Neural cell (in vitro differentiated cells): ENCODE results near the gene HDAC3. TPM values are rescaled to one million over a fixed set of nuclear protein-coding genes. Genes with fewer than 3 reads are reported as not detected.

Experiments
- H2AFZ ChIP-seq: fragments of 200-600, 300-800 bp; sonication (generic), shearing (Covaris generic); 2 replicates; pipeline ENCODE4 v1.6.0; 2014; ENCODE audit warnings: low read depth, mild to moderate bottlenecking, antibody characterized with exemption, low read length, moderate library complexity
- H3F3A ChIP-seq: fragments of 200-600 bp; shearing (Covaris generic); 2 replicates; pipeline ENCODE4 v1.6.1; 2016; ENCODE audit warnings: mild to moderate bottlenecking, moderate library complexity, mixed read lengths, antibody characterized with exemption, low read length; ENCODE audit not compliant: insufficient read depth, poor library complexity, severe bottlenecking
- H3K27ac ChIP-seq: fragments of 200-600, 300-800 bp; sonication (generic), shearing (Covaris generic); 2 replicates; pipeline ENCODE4 v1.5.1; 2014; ENCODE audit warnings: mild to moderate bottlenecking, low read length, moderate library complexity
- H3K27me3 ChIP-seq: fragments of 300-800, 200-600 bp; sonication (generic), shearing (Covaris generic); 2 replicates; pipeline ENCODE4 v1.6.0; 2014; ENCODE audit warnings: mild to moderate bottlenecking, low read depth, low read length, moderate library complexity; ENCODE audit not compliant: insufficient read depth
- H3K36me3 ChIP-seq: fragments of 300-800, 200-600 bp; sonication (generic), shearing (Covaris generic); 2 replicates; pipeline ENCODE4 v1.5.1; 2014; ENCODE audit warnings: mild to moderate bottlenecking, antibody characterized with exemption, low read length, moderate library complexity; ENCODE audit not compliant: insufficient read depth
- H3K4me2 ChIP-seq: fragments of 300-800, 200-600 bp; sonication (generic), shearing (Covaris generic); 2 replicates; pipeline ENCODE4 v1.6.0; 2014; ENCODE audit warnings: mild to moderate bottlenecking, low read length
- H3K4me3 ChIP-seq: fragments of 300-800, 200-600 bp; sonication (generic), shearing (Covaris generic); 2 replicates; pipeline ENCODE4 v1.5.1; 2014; ENCODE audit warnings: mild to moderate bottlenecking, low read length, moderate library complexity
- H3K79me2 ChIP-seq: fragments of 200-600 bp; shearing (Covaris generic); replicated peaks from 2 replicates; pipeline ENCODE4 v1.6.0; 2014; ENCODE audit warnings: mild to moderate bottlenecking, low read length, moderate library complexity; ENCODE audit not compliant: insufficient read depth
- H3K9ac ChIP-seq: fragments of 300-800, 200-600 bp; sonication (generic), shearing (Covaris generic); 2 replicates; pipeline ENCODE4 v1.6.1; 2016; ENCODE audit warnings: mild to moderate bottlenecking, low read length, mixed read lengths
- H3K9me2 ChIP-seq: fragments of 200-600 bp; shearing (Covaris generic); 2 replicates; pipeline ENCODE4 v1.6.1; 2016; ENCODE audit warnings: mild to moderate bottlenecking, low read length, mixed read lengths; ENCODE audit not compliant: insufficient read depth
- H3K9me3 ChIP-seq: fragments of 200-600, 300-800 bp; sonication (generic), shearing (Covaris generic); 2 replicates; pipeline ENCODE4 v1.6.1; 2016; ENCODE audit warnings: mild to moderate bottlenecking, mixed run types, low read length, moderate library complexity, mixed read lengths
- H4K20me1 ChIP-seq: fragments of 200-600 bp; shearing (Covaris generic); 2 replicates; pipeline ENCODE4 v1.6.1; 2016; ENCODE audit warnings: mild to moderate bottlenecking, mixed run types; ENCODE audit not compliant: insufficient read depth
- CTCF ChIP-seq: fragments of 450-650 bp; IDR thresholded peaks from 2 replicates; pipeline ENCODE4 v1.5.1; 2014; ENCODE audit warnings: antibody characterized with exemption, mild to moderate bottlenecking, moderate library complexity; ENCODE audit not compliant: poor library complexity, severe bottlenecking
- EP300 ChIP-seq: fragments of 450-650 bp; conservative IDR thresholded peaks from 2 replicates; pipeline ENCODE4 v1.6.1; 2014; ENCODE audit warnings: antibody characterized with exemption, mild to moderate bottlenecking, moderate library complexity; ENCODE audit not compliant: poor library complexity, severe bottlenecking
- EZH2 ChIP-seq: fragments of 200-600, 300-800 bp; shearing (Covaris generic), sonication (generic); IDR thresholded peaks from 2 replicates; pipeline ENCODE4 v1.6.1; 2014; ENCODE audit warnings: antibody characterized with exemption, low read length, borderline replicate concordance, mild to moderate bottlenecking; ENCODE audit not compliant: insufficient read depth, poor library complexity, severe bottlenecking
- MXI1 ChIP-seq: fragments of 450-650 bp; conservative IDR thresholded peaks from 2 replicates; pipeline ENCODE4 v1.6.1; 2014; ENCODE audit warnings: antibody characterized with exemption, mild to moderate bottlenecking; ENCODE audit not compliant: poor library complexity, severe bottlenecking
- POLR2AphosphoS5 ChIP-seq: IDR thresholded peaks from 2 replicates; pipeline ENCODE4 v1.6.1; 2012
- RAD21 ChIP-seq: fragments of 450-650 bp; conservative IDR thresholded peaks from 2 replicates; pipeline ENCODE4 v1.6.1; 2014; ENCODE audit warnings: antibody characterized with exemption, mild to moderate bottlenecking, moderate library complexity
- REST ChIP-seq: IDR thresholded peaks from 2 replicates; pipeline ENCODE4 v1.6.1; 2012; ENCODE audit warnings: borderline replicate concordance
- SMC3 ChIP-seq: fragments of 450-650 bp; conservative IDR thresholded peaks from 2 replicates; pipeline ENCODE4 v1.6.1; 2014; ENCODE audit warnings: antibody characterized with exemption, mild to moderate bottlenecking, moderate library complexity; ENCODE audit not compliant: poor library complexity
- TAF1 ChIP-seq: IDR thresholded peaks from 2 replicates; pipeline ENCODE4 v1.6.1; 2012; ENCODE audit warnings: low read depth
- polyA plus RNA-seq: library from polyadenylated mRNA; depleted of rRNA; stranded (reverse); fragments of >200 nt; gene quantifications from 2 replicates; pipeline ENCODE4 v1.2.3, GENCODE V29; 2014

HDAC3 gene
- polyA plus RNA-seq, 1 donor from 2014 or later, result 115 TPM

- peak overlapping the region; percentile 77 for H3K27ac ChIP-seq
- no peaks in the 10 kb centered on the region for H4K20me1 ChIP-seq
- H2AFZ ChIP-seq, result peak overlapping the region; percentile 80
- H3K9ac ChIP-seq, result peak overlapping the region; percentile 88
- H3K79me2 ChIP-seq, result peaks cover 25% of the 10 kb centered on the region
- TF ChIP-seq MXI1 (no peak), REST (no peak), TAF1 (no peak), EZH2 (no peak), EP300 (no peak), SMC3 (no peak), POLR2AphosphoS5 (no peak), CTCF (no peak), RAD21 (no peak)
- no peaks in the 10 kb centered on the region for H3F3A ChIP-seq
- no peaks in the 10 kb centered on the region for H3K9me2 ChIP-seq
- H3K4me2 ChIP-seq, result peak overlapping the region; percentile 79
- peak overlapping the region; percentile 83 for H3K4me3 ChIP-seq
- peaks cover 9% of the 10 kb centered on the region for H3K36me3 ChIP-seq
- no peaks in the 10 kb centered on the region for H3K27me3 ChIP-seq
- H3K9me3 ChIP-seq, result no peaks in the 10 kb centered on the region
These were observed 590 bp downstream of the HDAC3 start for GRCh38 chr5:141636106-141636412.

- H3K9me3 ChIP-seq, result no peaks in the 10 kb centered on the region
- TF ChIP-seq RAD21 (no peak), POLR2AphosphoS5 (no peak), TAF1 (no peak), CTCF (no peak), SMC3 (no peak), EP300 (no peak), EZH2 (no peak), REST (no peak), MXI1 (no peak)
- H3K27ac ChIP-seq, result no peak overlapping the region
- peak overlapping the region; percentile 88 for H3K9ac ChIP-seq
- peak overlapping the region; percentile 79 for H3K4me2 ChIP-seq
- no peaks in the 10 kb centered on the region for H4K20me1 ChIP-seq
- H3K36me3 ChIP-seq, result peaks cover 9% of the 10 kb centered on the region
- no peaks in the 10 kb centered on the region for H3K27me3 ChIP-seq
- H3K4me3 ChIP-seq, result peak overlapping the region; percentile 83
- no peaks in the 10 kb centered on the region for H3K9me2 ChIP-seq
- H3K79me2 ChIP-seq, result peaks cover 25% of the 10 kb centered on the region
- H2AFZ ChIP-seq, result no peak overlapping the region
- H3F3A ChIP-seq, result no peaks in the 10 kb centered on the region
These were observed 1.0 kb downstream of the HDAC3 start for GRCh38 chr5:141635646-141636045.
